ENCODE data around the gene ZNF835.

GRCh38 chr19:56661248-56661647, 10.3 kb downstream of the ZNF835 start:
- TF ChIP-seq CTCF (IDR thresholded peaks at IDR 0.05) (no peak), POLR2A (IDR thresholded peaks at IDR 0.05) (no peak), EP300 (IDR thresholded peaks at IDR 0.05) (no peak)
